ENCODE results near the gene EQTN.
"Not testable (repeated sequence)": the region's sequence is repeated elsewhere in the genome, so short reads cannot be mapped to it uniquely, and the experiment has no call there.

Gene EQTN

GRCh38 chr9:27293996-27294395, 3.0 kb downstream of the EQTN start:
- DNase-seq (ENCODE audit: low read depth in 2 of 2): no peak

GRCh38 chr9:27292659-27293405, 4.1 kb downstream of the EQTN start:
- no peak for DNase-seq (ENCODE audit: low read depth in 2 of 2)

- no peak for DNase-seq (ENCODE audit: low read depth in 2 of 2)
Measured at GRCh38 chr9:27291292-27291691, 5.7 kb downstream of the EQTN start.

- DNase-seq (ENCODE audit: low read depth in 2 of 2): no peak
Measured at GRCh38 chr9:27282269-27282668, 14.7 kb downstream of the EQTN start.

- no peak for DNase-seq (ENCODE audit: low read depth in 2 of 2)
Measured at GRCh38 chr9:27280860-27281259, 16.1 kb downstream of the EQTN start.

- DNase-seq (ENCODE audit: low read depth in 2 of 2): no peak
Measured at GRCh38 chr9:27280249-27280648, 16.7 kb downstream of the EQTN start.

- no peak for DNase-seq (ENCODE audit: low read depth in 2 of 2)
Measured at GRCh38 chr9:27279611-27280010, 17.3 kb downstream of the EQTN start.

GRCh38 chr9:27278374-27278773, 18.6 kb downstream of the EQTN start:
- DNase-seq (ENCODE audit: low read depth in 2 of 2): no peak

GRCh38 chr9:27276193-27277030, 20.5 kb downstream of the EQTN start:
- no peak for DNase-seq (ENCODE audit: low read depth in 2 of 2)

GRCh38 chr9:27273186-27273585, 23.8 kb downstream of the EQTN start:
- no peak for DNase-seq (ENCODE audit: low read depth in 2 of 2)

- DNase-seq (ENCODE audit: low read depth in 2 of 2): no peak
Measured at GRCh38 chr9:27272103-27272502, 24.8 kb downstream of the EQTN start.

- no peak for DNase-seq (ENCODE audit: low read depth in 2 of 2)
Measured at GRCh38 chr9:27261517-27262211, 35.3 kb downstream of the EQTN start.

GRCh38 chr9:27260789-27261516, 36.0 kb downstream of the EQTN start:
- DNase-seq (ENCODE audit: low read depth in 2 of 2): no peak

GRCh38 chr9:27258662-27259061, 38.3 kb downstream of the EQTN start:
- no peak for DNase-seq (ENCODE audit: low read depth in 2 of 2)

GRCh38 chr9:27248702-27249101, 48.2 kb downstream of the EQTN start:
- DNase-seq (ENCODE audit: low read depth in 2 of 2): no peak

GRCh38 chr9:27247756-27248155, 49.2 kb downstream of the EQTN start:
- peak in 1 of 2 experiments; percentile 0 for DNase-seq (ENCODE audit: low read depth in 2 of 2)

- not testable (repeated sequence) for DNase-seq (ENCODE audit: low read depth in 2 of 2)
Measured at GRCh38 chr9:27239648-27240047, 57.3 kb downstream of the EQTN start.
